A549 (cell line): ENCODE data around the gene PRC1. TPM values are rescaled to one million over a fixed set of nuclear protein-coding genes. Genes with fewer than 3 reads are reported as not detected.
"Not testable (repeated sequence)": the region's sequence is repeated elsewhere in the genome, so short reads cannot be mapped to it uniquely, and the experiment has no call there.

Experiments
- ATAC-seq, 2 experiments: fragments of 200-7000 bp in 1 of 2; fragments of >200 bp in 1 of 2; cut with Nextera tagmentation in 1 of 2; cut with Tn5 transposase in 1 of 2; 3 replicates each; pipeline versions ENCODE4 v1.8.0 to v1.9.1; 2018 to 2020; ENCODE audit warnings: mild to moderate bottlenecking in 1 of 2, moderate library complexity in 1 of 2
- CTCF ChIA-PET: fragments of 300-600 bp; sonication (Branson Sonifier 250); formaldehyde crosslinking; extraction: SDS; loops from one replicate; lab custom pipeline; 2021; ENCODE audit warnings: antibody characterized with exemption, inconsistent platforms; lab: Yijun Ruan, JAX
- POLR2A ChIA-PET: fragments of 350-600 bp; formaldehyde crosslinking; extraction: SDS; loops from one replicate; lab custom pipeline; 2021; ENCODE audit warnings: antibody characterized with exemption, inconsistent platforms; lab: Yijun Ruan, JAX
- DNase-seq, 2 experiments: peaks; one replicate each; pipeline versions ENCODE4 v3.0.0 to v3.0.0-alpha.2; 2011 to 2016; ENCODE audit warnings: low read depth in 1 of 2, low spot score in 1 of 2
- FAIRE-seq: peaks from 2 replicates; lab custom pipeline; 2011; peaks lifted over from hg19 to GRCh38; lab: Jason Lieb, UNC
- H3K27ac ChIP-seq, 2 experiments: fragments of >200 bp; sonication (Bioruptor Twin); formaldehyde crosslinking; 3 replicates each; pipeline ENCODE4 v1.5.1; 2016 to 2017
- H3K4me1 ChIP-seq: fragments of >200 bp; sonication (Bioruptor Twin); formaldehyde crosslinking; 3 replicates; pipeline ENCODE4 v1.6.1; 2016
- H3K4me2 ChIP-seq: fragments of >200 bp; sonication (Bioruptor Twin); formaldehyde crosslinking; 3 replicates; pipeline ENCODE4 v1.6.1; 2016
- H3K4me3 ChIP-seq: fragments of >200 bp; sonication (Bioruptor Twin); formaldehyde crosslinking; 3 replicates; pipeline ENCODE4 v1.5.1; 2016
- H3K9me3 ChIP-seq: fragments of >200 bp; sonication (Bioruptor Twin); formaldehyde crosslinking; 3 replicates; pipeline ENCODE4 v1.6.1; 2016
- CBX2 ChIP-seq: fragments of 200-600 bp; sonication (generic); IDR thresholded peaks from 2 replicates; pipeline ENCODE4 v1.6.1; 2016; ENCODE audit warnings: low read depth, mild to moderate bottlenecking, borderline replicate concordance
- CHD4 ChIP-seq: fragments of 200-600 bp; sonication (generic); IDR thresholded peaks from 2 replicates; pipeline ENCODE4 v1.6.1; 2016; ENCODE audit warnings: antibody characterized with exemption, mild to moderate bottlenecking, borderline replicate concordance
- EHF ChIP-seq: fragments of 250-450 bp; sonication (Bioruptor Pico); IDR thresholded peaks from 2 replicates; pipeline ENCODE4 v1.5.0; 2020; ENCODE audit warnings: mild to moderate bottlenecking
- EHMT2 ChIP-seq: fragments of 200-600 bp; sonication (generic); IDR thresholded peaks from 2 replicates; pipeline ENCODE4 v1.6.1; 2016; ENCODE audit warnings: antibody characterized with exemption, low read depth, mild to moderate bottlenecking, moderate library complexity
- ESRRA ChIP-seq: fragments of 150-350 bp; IDR thresholded peaks from 2 replicates; pipeline ENCODE4 v1.6.1; 2014; ENCODE audit warnings: mild to moderate bottlenecking, low read length, borderline replicate concordance
- HES2 ChIP-seq: fragments of >200 bp; sonication (Bioruptor Twin); formaldehyde crosslinking; IDR thresholded peaks from 2 replicates; pipeline ENCODE4 v1.6.1; 2016
- HOXA7 ChIP-seq: fragments of 250-450 bp; sonication (Bioruptor Pico); IDR thresholded peaks from 2 replicates; pipeline ENCODE4 v1.5.0; 2020; ENCODE audit warnings: mild to moderate bottlenecking, moderate library complexity
- JUN ChIP-seq, 2 experiments: fragments of >200 bp; sonication (Bioruptor Twin); formaldehyde crosslinking; IDR thresholded peaks; 2 replicates in 1 of 2; 3 replicates in 1 of 2; pipeline ENCODE4 v1.6.1; 2016 to 2017
- MAFK ChIP-seq: fragments of 450-650 bp; IDR thresholded peaks from 2 replicates; pipeline ENCODE4 v1.6.1; 2014; ENCODE audit not compliant: partially characterized antibody
- NFE2L2 ChIP-seq: fragments of 150-350 bp; conservative IDR thresholded peaks from 2 replicates; pipeline ENCODE4 v1.6.1; 2014; ENCODE audit warnings: low read length
- NPAS2 ChIP-seq: fragments of 250-450 bp; sonication (Bioruptor Pico); IDR thresholded peaks from 2 replicates; pipeline ENCODE4 v1.8.0; 2022; ENCODE audit warnings: mild to moderate bottlenecking, moderate library complexity, borderline replicate concordance
- PHF8 ChIP-seq: fragments of 200-600 bp; sonication (generic); IDR thresholded peaks from 2 replicates; pipeline ENCODE4 v1.6.1; 2016; ENCODE audit warnings: low read depth, mild to moderate bottlenecking, antibody characterized with exemption, moderate library complexity, borderline replicate concordance
- POLR2A ChIP-seq: IDR thresholded peaks from 2 replicates; pipeline ENCODE4 v1.6.1; 2012; ENCODE audit warnings: mild to moderate bottlenecking, low read length
- RCOR1 ChIP-seq: fragments of 150-350 bp; IDR thresholded peaks from 2 replicates; pipeline ENCODE4 v1.6.1; 2014; ENCODE audit warnings: antibody characterized with exemption, low read length, low read depth
- RFX5 ChIP-seq: fragments of 450-650 bp; IDR thresholded peaks from 2 replicates; pipeline ENCODE4 v1.7.1; 2014; ENCODE audit warnings: antibody characterized with exemption, mild to moderate bottlenecking, moderate library complexity
- RNF2 ChIP-seq: fragments of 200-600 bp; sonication (generic); IDR thresholded peaks from 2 replicates; pipeline ENCODE4 v1.6.1; 2016; ENCODE audit warnings: low read depth, mild to moderate bottlenecking, antibody characterized with exemption, moderate library complexity, borderline replicate concordance
- SMC3 ChIP-seq: fragments of >200 bp; sonication (Bioruptor Twin); formaldehyde crosslinking; IDR thresholded peaks from 3 replicates; pipeline ENCODE4 v1.6.1; 2018; ENCODE audit warnings: inconsistent platforms
- ZSCAN20 ChIP-seq: fragments of 250-450 bp; sonication (Bioruptor Pico); IDR thresholded peaks from 2 replicates; pipeline ENCODE4 v1.8.0; 2022; ENCODE audit warnings: mild to moderate bottlenecking, moderate library complexity
- WGBS: methylation state at CpG from one replicate; pipeline ENCODE4 v1.1.6; 2017; ENCODE audit errors: missing lambda C conversion rate; 5-methylcytosine and 5-hydroxymethylcytosine counted together
- polyA plus RNA-seq, 4 experiments: library from polyadenylated mRNA; depleted of rRNA in 3 of 4; stranded (reverse); fragments of >200 nt; fragmentation: RNase III in 1 of 4; extraction: RNeasy Plus Mini Kit Qiagen cat#74134 plus additional on column Dnase treatment in 1 of 4; gene quantifications; 2 replicates in 3 of 4; 3 replicates in 1 of 4; pipeline ENCODE4 v1.2.3, GENCODE V29; 2011 to 2017
- TF ChIP-seq, protein P1 (sequence below): IDR thresholded peaks from 2 replicates; pipeline ENCODE4 v1.6.1; 2012

PRC1 gene
- polyA plus RNA-seq, 2 of the 4 experiments (the other 2 are of a cell fraction), result 303 to 426 TPM

DNA sequence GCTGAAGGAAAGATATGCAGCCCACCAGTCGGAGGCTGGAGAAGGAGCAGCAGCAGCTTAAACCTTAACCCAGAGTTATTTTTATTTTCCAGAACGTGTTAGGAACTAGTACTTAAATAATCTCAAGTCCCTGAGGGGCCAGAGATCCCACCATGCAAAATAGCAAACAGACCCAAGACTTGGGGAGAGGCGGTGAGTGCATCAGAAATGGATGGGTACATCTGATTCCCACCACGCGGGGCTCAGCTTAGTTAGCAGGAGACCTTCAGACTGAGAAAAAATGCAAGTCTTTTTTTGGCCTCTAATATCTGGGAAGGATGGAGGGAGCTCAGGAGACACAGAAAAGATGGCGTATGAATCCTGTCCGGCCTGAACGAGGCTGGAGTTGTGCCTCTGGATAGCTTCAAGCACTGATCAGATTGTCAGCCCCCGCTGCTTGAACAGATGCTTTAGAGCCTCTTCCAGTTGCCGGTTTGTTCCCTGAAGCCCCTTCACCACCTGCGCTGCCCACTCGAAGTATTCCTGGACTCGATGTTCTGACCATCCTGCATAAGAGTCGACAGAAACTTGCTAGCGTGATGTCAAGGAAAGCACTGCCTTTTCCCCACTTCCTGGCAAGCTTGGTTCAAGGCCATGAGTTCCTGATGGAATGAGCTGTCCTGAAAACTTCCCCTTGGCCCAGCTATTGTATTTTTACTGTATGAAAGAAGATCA, 63.3 kb downstream of the PRC1 start (continued):
- no peak for TF ChIP-seq HOXA7
- TF ChIP-seq, all 56 proteins: peak for 0

- no peak for FAIRE-seq
- Histone ChIP-seq H3K9me3 (no peaks in the 10 kb centered on the region), H3K4me1 (peaks cover 23% of the 10 kb centered on the region), H3K27ac (peak overlapping the region; percentile 89 to 93), H3K4me3 (peak overlapping the region; percentile 66), H3K4me2 (peak overlapping the region; percentile 72)
- peak; percentile 78; the same call in 1 of the 2 replicates for TF ChIP-seq PHF8
- TF ChIP-seq EHF (CRISPR knock-in tag), result no peak
- TF ChIP-seq NPAS2 (CRISPR knock-in tag), result no peak
- TF ChIP-seq NFE2L2, result no peak
- 0 out of 2 replicates have a peak, but pooled peaks have one; percentile 7 for TF ChIP-seq ESRRA
- ChIA-PET POLR2A (interaction anchor here (0.6 to 1.4 kb wide), 3 partner anchors 25 to 27 kb away, joined by 3 to 5 read pairs (median 5); partner anchors contain the start of genes MAN2A2 and RCCD1), CTCF (interaction anchor here (0.9 to 16.4 kb wide), 10 partner anchors 6 to 343 kb away, joined by 3 to 536 read pairs (median 46); partner anchors contain the start of genes FES, MAN2A2 and RCCD1)
- DNase-seq, result no peak
- WGBS, result 52% methylated on average over 21 of the region's 21 CpGs
- ATAC-seq, result no peak
Observed at GRCh38 chr15:90929246-90930019, 64.9 kb downstream of the PRC1 start.

DNA sequence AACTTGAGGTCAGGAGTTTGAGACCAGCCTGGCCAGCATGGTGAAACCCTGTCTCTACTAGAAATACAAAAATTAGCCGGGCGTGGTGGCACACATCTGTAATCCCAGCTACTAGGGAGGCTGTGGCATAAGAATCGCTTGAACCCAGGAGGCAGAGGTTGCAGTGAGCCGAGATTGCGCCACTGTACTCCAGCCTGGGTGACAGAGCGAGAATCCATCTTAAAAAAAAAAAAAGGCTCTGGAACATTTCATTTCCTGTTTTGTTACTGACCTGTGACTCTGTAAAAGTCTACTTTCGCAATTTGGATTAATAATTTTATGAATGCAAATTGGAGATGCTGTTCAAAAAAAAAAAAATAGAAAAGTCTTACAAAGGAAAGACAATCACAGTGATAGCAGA, 66.2 kb downstream of the PRC1 start:
- FAIRE-seq, DNase-seq, H3K4me2 ChIP-seq, ATAC-seq, POLR2A ChIA-PET, H3K27ac ChIP-seq, H3K4me3 ChIP-seq, H3K9me3 ChIP-seq: not testable (repeated sequence)
- 91% methylated on average over 7 of the region's 7 CpGs for WGBS
- peaks cover 20% of the 10 kb centered on the region for H3K4me1 ChIP-seq
- CTCF ChIA-PET, result interaction anchor here (0.6 to 13.2 kb wide), 3 partner anchors 10 to 264 kb away, joined by 3 to 326 read pairs (median 3); partner anchors contain the start of gene MAN2A2

GRCh38 chr15:90926766-90927165, 67.6 kb downstream of the PRC1 start:
- FAIRE-seq, H3K9me3 ChIP-seq, DNase-seq, H3K4me3 ChIP-seq, ATAC-seq, H3K27ac ChIP-seq, H3K4me2 ChIP-seq, POLR2A ChIA-PET: not testable (repeated sequence)
- CTCF ChIA-PET, result interaction anchor here (0.7 to 13.2 kb wide), 5 partner anchors 13 to 278 kb away, joined by 3 to 326 read pairs (median 3); partner anchors contain the start of gene MAN2A2
- peaks cover 17% of the 10 kb centered on the region for H3K4me1 ChIP-seq
- WGBS, result 84% methylated on average over 10 of the region's 10 CpGs

DNA sequence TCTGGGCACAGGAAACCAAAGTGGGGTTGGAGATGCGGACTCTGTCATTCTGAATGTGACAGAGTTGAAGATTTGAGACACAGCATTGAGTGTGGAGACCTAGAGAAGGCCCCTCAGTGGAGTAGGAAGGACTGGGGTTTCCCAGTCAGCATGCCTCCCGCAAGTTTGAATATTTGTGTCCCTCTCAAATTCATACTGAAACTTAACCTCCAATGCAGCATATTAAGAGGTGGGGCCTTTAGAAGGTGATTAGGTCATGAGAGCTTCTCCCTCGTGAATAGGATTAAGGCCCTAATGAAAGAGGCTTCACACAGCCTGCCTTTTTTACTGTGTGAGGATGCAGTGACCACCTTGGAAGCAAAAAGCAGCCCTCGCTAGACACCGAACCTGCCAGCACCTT, 70.0 kb downstream of the PRC1 start:
- ChIA-PET CTCF (interaction anchor here (1.5 to 13.2 kb wide), 4 partner anchors 9 to 32 kb away, joined by 6 to 326 read pairs (median 52); partner anchors contain the start of genes HDDC3, MAN2A2 and UNC45A), POLR2A (interaction anchor here (0.7 kb wide), 2 partner anchors 12 to 637 kb away, joined by 4 to 6 read pairs; no protein-coding TSS in a partner anchor)
- Histone ChIP-seq H3K4me3 (no peak overlapping the region), H3K27ac (no peak overlapping the region)
- DNase-seq (no peak), FAIRE-seq (no peak), ATAC-seq (no peak)
- TF ChIP-seq SMC3 (no peak), RNF2 (no peak), JUN (IDR thresholded peaks at IDR 0.05) (no peak), CHD4 (no peak), ESRRA (no peak), EHMT2 (no peak), HES2 (no peak), MAFK (no peak), CBX2 (no peak), RFX5 (no peak), RCOR1 (no peak), ZSCAN20 (CRISPR knock-in tag) (no peak), POLR2A (no peak)
- TF ChIP-seq, protein P1, sequence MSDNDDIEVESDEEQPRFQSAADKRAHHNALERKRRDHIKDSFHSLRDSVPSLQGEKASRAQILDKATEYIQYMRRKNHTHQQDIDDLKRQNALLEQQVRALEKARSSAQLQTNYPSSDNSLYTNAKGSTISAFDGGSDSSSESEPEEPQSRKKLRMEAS, result no peak
- TF ChIP-seq, all 56 proteins: peak for 0
- Histone ChIP-seq H3K4me2 (no peak overlapping the region), H3K9me3 (no peaks in the 10 kb centered on the region), H3K4me1 (peaks cover 5% of the 10 kb centered on the region)
- WGBS, result 91% methylated on average over 5 of the region's 5 CpGs

GRCh38 chr15:90922712-90923322, 71.5 kb downstream of the PRC1 start:
- POLR2A ChIA-PET, FAIRE-seq, H3K4me2 ChIP-seq, H3K27ac ChIP-seq, DNase-seq, H3K4me3 ChIP-seq, H3K9me3 ChIP-seq, H3K4me1 ChIP-seq: not testable (repeated sequence)
- CTCF ChIA-PET, result interaction anchor here (0.6 to 13.2 kb wide), 9 partner anchors 10 to 401 kb away, joined by 3 to 326 read pairs (median 6); partner anchors contain the start of genes HDDC3, MAN2A2 and UNC45A
- 85% methylated on average over 7 of the region's 7 CpGs for WGBS
- ATAC-seq, result 0 out of 6 replicates have a peak, but pooled peaks of 1 of the 2 experiments have one; percentile 19
